H1 (cell line): Measurements from ENCODE around the gene TP73. TPM values are rescaled to one million over a fixed set of nuclear protein-coding genes. Genes with fewer than 3 reads are reported as not detected.

Experiments
- GTF2F1 ChIP-seq: IDR thresholded peaks from 2 replicates; pipeline ENCODE4 v1.6.1; 2012; ENCODE audit warnings: low read depth, low read length, improper control_type of control experiment, borderline replicate concordance
- HDAC2 ChIP-seq, 2 experiments: fragments of 300-600 bp in 1 of 2; sonication (generic) in 1 of 2; IDR thresholded peaks; 2 replicates each; pipeline ENCODE4 v1.6.1; 2011 to 2012; ENCODE audit warnings: low read depth in 2 of 2, low read length in 2 of 2, mild to moderate bottlenecking in 2 of 2, moderate library complexity in 2 of 2, borderline replicate concordance in 1 of 2, inconsistent platforms in 1 of 2
- MAFK ChIP-seq: IDR thresholded peaks from 2 replicates; pipeline ENCODE4 v1.6.1; 2012; ENCODE audit warnings: low read depth, mild to moderate bottlenecking, improper control_type of control experiment, low read length
- SRF ChIP-seq: IDR thresholded peaks from 2 replicates; pipeline ENCODE4 v1.6.1; 2011; ENCODE audit warnings: mild to moderate bottlenecking, low read depth, low read length, moderate library complexity
- polyA plus RNA-seq, 7 experiments: library from polyadenylated mRNA; depleted of rRNA in 3 of 7; stranded (reverse) in 5 of 7; unstranded in 2 of 7; fragments of >200 nt in 5 of 7; fragments of 200-250 nt in 2 of 7; gene quantifications; 1 replicate in 5 of 7; 2 replicates in 1 of 7; 4 replicates in 1 of 7; pipeline versions ENCODE4 v1.2.1 to v1.2.3, GENCODE V29; 2011 to 2013; ENCODE audit warnings: missing spikeins in 2 of 7, mixed read lengths in 2 of 7
- total RNA-seq: library from RNA; stranded (reverse); fragmentation: NEBNext Ultra II Directional; extraction: Animal tissue kit (Norgen Biotek cat#: 25700); gene quantifications from 2 replicates; pipeline ENCODE4 v1.2.1, GENCODE V29; 2021

Gene TP73
- total and polyA plus RNA-seq, 2 of the 8 experiments (the other 6 are each of a cell fraction or from before 2014, with no cell fraction given), result 2.6 to 3.1 TPM

DNA sequence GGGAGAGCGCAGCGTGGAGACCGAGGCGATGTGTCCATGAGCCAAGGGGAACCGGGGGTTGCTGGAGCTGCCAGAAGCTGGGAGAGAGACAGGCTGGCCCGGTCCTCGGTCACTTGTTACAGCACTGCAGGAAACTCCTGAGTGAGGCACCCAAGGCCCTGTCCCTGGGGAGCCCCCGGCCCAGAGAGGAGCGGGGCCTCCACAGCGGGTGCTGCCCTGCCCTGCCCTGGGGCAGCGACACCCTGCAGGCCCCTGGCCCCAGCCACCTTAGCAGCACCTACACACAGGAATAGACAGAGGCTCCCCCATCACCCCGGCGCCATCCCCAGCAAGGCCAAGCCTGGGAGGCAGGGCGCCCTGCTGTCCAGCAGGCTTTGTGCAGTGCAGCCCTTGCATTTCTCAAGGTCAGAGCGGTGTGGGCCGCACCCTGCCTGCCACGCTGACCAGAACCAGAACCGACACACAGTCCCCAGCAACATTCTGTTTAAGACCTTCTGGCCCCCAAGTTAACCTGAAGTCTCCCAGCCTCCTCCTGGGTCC lies 34.4 kb upstream of the TP73 start (continued):
- TF ChIP-seq MAFK (no peak), GTF2F1 (no peak), HDAC2 (IDR thresholded peaks at IDR 0.05; ENCODE audit: borderline replicate concordance in 1 of 2, low read depth in 2 of 2, low read length in 2 of 2) (no peak), SRF (no peak)
